Breast epithelium (tissue), 3 donors: ENCODE results near the gene PRRC2B.

Source experiments
- POLR2A ChIP-seq: fragments of 450-650 bp; IDR thresholded peaks from one replicate; pipeline ENCODE4 v1.6.1; 2016; ENCODE audit warnings: antibody characterized with exemption, mild to moderate bottlenecking, moderate library complexity
- POLR2AphosphoS5 ChIP-seq, 3 donors: sonication (generic); formaldehyde crosslinking; IDR thresholded peaks; one replicate each; pipeline ENCODE4 v1.6.1; 2017; ENCODE audit warnings: antibody characterized with exemption in 3 of 3
- TF ChIP-seq, protein P1 (sequence below), 3 donors: fragments of 450-650 bp; IDR thresholded peaks; one replicate each; pipeline ENCODE4 v1.5.1; 2016 to 2017; ENCODE audit warnings: antibody characterized with exemption in 3 of 3, mild to moderate bottlenecking in 3 of 3, moderate library complexity in 3 of 3

DNA sequence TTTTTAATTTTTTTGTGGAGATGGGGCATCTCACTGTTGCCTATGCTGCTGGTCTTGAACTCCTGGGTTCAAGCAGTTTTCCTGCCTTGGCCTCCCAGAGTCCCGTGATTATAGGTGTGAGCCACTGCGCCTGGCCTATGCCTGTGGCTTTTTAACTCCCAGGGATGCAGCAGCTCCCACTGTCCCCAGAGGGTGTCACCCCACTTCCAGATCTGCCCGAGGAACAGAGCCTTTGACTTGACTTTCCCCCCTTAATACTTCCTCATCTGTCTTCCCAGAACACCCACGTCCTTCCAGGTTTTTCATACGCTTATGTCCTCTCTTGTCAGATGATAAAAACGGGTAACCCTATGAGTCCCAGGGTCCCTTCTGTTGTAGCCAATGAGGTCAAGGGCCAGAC is 7.6 kb upstream of the PRRC2B start:
- no peak for TF ChIP-seq POLR2A
- TF ChIP-seq POLR2AphosphoS5 (IDR thresholded peaks at IDR 0.05), result no peak
- TF ChIP-seq, protein P1, sequence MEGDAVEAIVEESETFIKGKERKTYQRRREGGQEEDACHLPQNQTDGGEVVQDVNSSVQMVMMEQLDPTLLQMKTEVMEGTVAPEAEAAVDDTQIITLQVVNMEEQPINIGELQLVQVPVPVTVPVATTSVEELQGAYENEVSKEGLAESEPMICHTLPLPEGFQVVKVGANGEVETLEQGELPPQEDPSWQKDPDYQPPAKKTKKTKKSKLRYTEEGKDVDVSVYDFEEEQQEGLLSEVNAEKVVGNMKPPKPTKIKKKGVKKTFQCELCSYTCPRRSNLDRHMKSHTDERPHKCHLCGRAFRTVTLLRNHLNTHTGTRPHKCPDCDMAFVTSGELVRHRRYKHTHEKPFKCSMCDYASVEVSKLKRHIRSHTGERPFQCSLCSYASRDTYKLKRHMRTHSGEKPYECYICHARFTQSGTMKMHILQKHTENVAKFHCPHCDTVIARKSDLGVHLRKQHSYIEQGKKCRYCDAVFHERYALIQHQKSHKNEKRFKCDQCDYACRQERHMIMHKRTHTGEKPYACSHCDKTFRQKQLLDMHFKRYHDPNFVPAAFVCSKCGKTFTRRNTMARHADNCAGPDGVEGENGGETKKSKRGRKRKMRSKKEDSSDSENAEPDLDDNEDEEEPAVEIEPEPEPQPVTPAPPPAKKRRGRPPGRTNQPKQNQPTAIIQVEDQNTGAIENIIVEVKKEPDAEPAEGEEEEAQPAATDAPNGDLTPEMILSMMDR (IDR thresholded peaks at IDR 0.05), result no peak
